ENCODE data around the gene MCM10.

MCM10 gene

GRCh38 chr10:13167568-13167967 is 6.2 kb downstream of the MCM10 start:
- no peak for DNase-seq

GRCh38 chr10:13168781-13169180 is 7.4 kb downstream of the MCM10 start:
- peak; percentile 2 to 44 (median 43) for DNase-seq

GRCh38 chr10:13173616-13174015 is 12.3 kb downstream of the MCM10 start:
- no peak for DNase-seq

- no peak for DNase-seq
These were observed 19.4 kb downstream of the MCM10 start for GRCh38 chr10:13180788-13181187.

GRCh38 chr10:13182424-13182823 is 21.1 kb downstream of the MCM10 start:
- no peak for DNase-seq

GRCh38 chr10:13183625-13184024 is 22.3 kb downstream of the MCM10 start:
- no peak for DNase-seq

GRCh38 chr10:13184276-13184675 is 22.9 kb downstream of the MCM10 start:
- no peak for DNase-seq

GRCh38 chr10:13184730-13185514 is 23.6 kb downstream of the MCM10 start:
- DNase-seq = no peak

- no peak for DNase-seq
These were observed 25.8 kb downstream of the MCM10 start for GRCh38 chr10:13187135-13187534.

GRCh38 chr10:13188593-13188992 is 27.2 kb downstream of the MCM10 start:
- DNase-seq = no peak

GRCh38 chr10:13189961-13190360 is 28.6 kb downstream of the MCM10 start:
- no peak for DNase-seq

- no peak for DNase-seq
These were observed 29.5 kb downstream of the MCM10 start for GRCh38 chr10:13190816-13191215.

GRCh38 chr10:13191362-13191761 is 30.0 kb downstream of the MCM10 start:
- no peak for DNase-seq

GRCh38 chr10:13193637-13194036 is 32.3 kb downstream of the MCM10 start:
- DNase-seq = no peak

- no peak for DNase-seq
These were observed 33.7 kb downstream of the MCM10 start for GRCh38 chr10:13195016-13195415.

- DNase-seq = no peak
These were observed 39.8 kb downstream of the MCM10 start for GRCh38 chr10:13201132-13201531.

- no peak for DNase-seq
These were observed 44.7 kb downstream of the MCM10 start for GRCh38 chr10:13206091-13206490.

GRCh38 chr10:13206546-13207443 is 45.4 kb downstream of the MCM10 start:
- DNase-seq = peak in 1 of 3 experiments; percentile 7

- DNase-seq = no peak
These were observed 51.8 kb downstream of the MCM10 start for GRCh38 chr10:13213163-13213562.

GRCh38 chr10:13218878-13219277 is 57.5 kb downstream of the MCM10 start:
- DNase-seq = no peak

- DNase-seq = no peak
These were observed 58.6 kb downstream of the MCM10 start for GRCh38 chr10:13219685-13220670.

GRCh38 chr10:13221572-13221971 is 60.2 kb downstream of the MCM10 start:
- no peak for DNase-seq

GRCh38 chr10:13222151-13222550 is 60.8 kb downstream of the MCM10 start:
- DNase-seq = no peak

Measured in NCI-H1417 (cell line).